ENCODE results near the gene ATP1B1. TPM values are rescaled to one million over a fixed set of nuclear protein-coding genes. Genes with fewer than 3 reads are reported as not detected.

Gene ATP1B1
- total and polyA plus RNA-seq, 2 of the 13 experiments (the other 11 are each of a cell fraction or from before 2014, with no cell fraction given): 134 to 135 TPM

DNA sequence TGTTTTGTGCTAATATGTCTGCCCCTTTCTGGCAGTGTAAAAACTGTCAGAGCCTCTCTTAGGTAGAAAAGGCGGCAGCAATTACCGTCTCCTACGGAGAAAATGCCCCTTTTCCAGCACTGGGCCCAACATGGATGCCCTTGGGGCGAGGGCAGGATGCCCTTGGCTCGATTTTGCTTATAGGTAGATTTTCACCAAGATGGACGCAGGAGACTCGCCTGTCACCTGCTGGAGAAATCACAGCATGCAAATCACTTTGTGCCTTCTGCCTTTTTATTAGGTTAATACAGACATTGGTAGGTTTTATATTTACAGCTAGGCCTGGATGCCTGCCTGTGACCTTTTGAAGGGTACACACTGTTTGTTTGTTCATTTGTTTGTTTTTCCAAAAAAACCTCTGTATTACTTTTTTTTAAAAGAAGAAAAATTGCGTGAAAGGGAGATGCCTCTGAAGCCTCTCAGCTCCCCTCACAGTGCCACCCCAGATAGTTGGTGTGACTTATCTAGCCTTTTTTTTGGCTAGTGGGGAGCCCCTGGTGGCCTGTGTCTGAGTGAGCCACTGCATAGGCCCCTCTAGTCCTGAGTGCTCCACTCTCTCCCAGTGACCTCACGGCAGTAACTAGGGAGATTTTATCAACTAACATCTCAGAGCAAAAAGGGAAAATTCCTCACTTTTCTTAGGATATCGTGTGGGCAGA is 2.5 kb downstream of the ATP1B1 start (continued):
- TF ChIP-seq, protein P1, sequence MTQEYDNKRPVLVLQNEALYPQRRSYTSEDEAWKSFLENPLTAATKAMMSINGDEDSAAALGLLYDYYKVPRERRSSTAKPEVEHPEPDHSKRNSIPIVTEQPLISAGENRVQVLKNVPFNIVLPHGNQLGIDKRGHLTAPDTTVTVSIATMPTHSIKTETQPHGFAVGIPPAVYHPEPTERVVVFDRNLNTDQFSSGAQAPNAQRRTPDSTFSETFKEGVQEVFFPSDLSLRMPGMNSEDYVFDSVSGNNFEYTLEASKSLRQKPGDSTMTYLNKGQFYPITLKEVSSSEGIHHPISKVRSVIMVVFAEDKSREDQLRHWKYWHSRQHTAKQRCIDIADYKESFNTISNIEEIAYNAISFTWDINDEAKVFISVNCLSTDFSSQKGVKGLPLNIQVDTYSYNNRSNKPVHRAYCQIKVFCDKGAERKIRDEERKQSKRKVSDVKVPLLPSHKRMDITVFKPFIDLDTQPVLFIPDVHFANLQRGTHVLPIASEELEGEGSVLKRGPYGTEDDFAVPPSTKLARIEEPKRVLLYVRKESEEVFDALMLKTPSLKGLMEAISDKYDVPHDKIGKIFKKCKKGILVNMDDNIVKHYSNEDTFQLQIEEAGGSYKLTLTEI (CRISPR knock-in tag; conservative IDR thresholded peaks at IDR 0.05): no peak
- TF ChIP-seq DR1 (CRISPR knock-in tag; IDR thresholded peaks at IDR 0.05) (no peak), ZNF225 (CRISPR knock-in tag; IDR thresholded peaks at IDR 0.05) (no peak), HNF4A (CRISPR knock-in tag; IDR thresholded peaks at IDR 0.05) (no peak), POLR2A (IDR thresholded peaks at IDR 0.05; ENCODE audit: insufficient read depth in 1 of 2, low read depth in 2 of 2, low read length in 2 of 2) (no peak), ZNF350 (CRISPR knock-in tag; IDR thresholded peaks at IDR 0.05; ENCODE audit: borderline replicate concordance, low read depth) (no peak; the same call in 1 of the 2 replicates), XRCC5 (optimal IDR thresholded peaks at IDR 0.05; ENCODE audit: low read length) (no peak), THAP11 (CRISPR knock-in tag; IDR thresholded peaks at IDR 0.05) (no peak; the same call in 1 of the 2 replicates), ZNF616 (CRISPR knock-in tag; IDR thresholded peaks at IDR 0.05; ENCODE audit: low read depth) (no peak), ZNF605 (CRISPR knock-in tag; IDR thresholded peaks at IDR 0.05) (no peak), SMAD1 (CRISPR knock-in tag; IDR thresholded peaks at IDR 0.05; ENCODE audit: borderline replicate concordance, low read depth) (no peak), ZNF33B (CRISPR knock-in tag; IDR thresholded peaks at IDR 0.05) (no peak), POLR2G (IDR thresholded peaks at IDR 0.05; ENCODE audit: low read depth, low read length) (no peak; the same call in 1 of the 2 replicates), NR1H2 (CRISPR knock-in tag; IDR thresholded peaks at IDR 0.05; ENCODE audit: borderline replicate concordance, low read depth) (no peak), TEAD2 (CRISPR knock-in tag; IDR thresholded peaks at IDR 0.05) (no peak), ZNF773 (CRISPR knock-in tag; IDR thresholded peaks at IDR 0.05; ENCODE audit: borderline replicate concordance) (no peak), CEBPB (IDR thresholded peaks at IDR 0.05; ENCODE audit: borderline replicate concordance, low read depth, low read length) (no peak)
- TF ChIP-seq, protein P2, sequence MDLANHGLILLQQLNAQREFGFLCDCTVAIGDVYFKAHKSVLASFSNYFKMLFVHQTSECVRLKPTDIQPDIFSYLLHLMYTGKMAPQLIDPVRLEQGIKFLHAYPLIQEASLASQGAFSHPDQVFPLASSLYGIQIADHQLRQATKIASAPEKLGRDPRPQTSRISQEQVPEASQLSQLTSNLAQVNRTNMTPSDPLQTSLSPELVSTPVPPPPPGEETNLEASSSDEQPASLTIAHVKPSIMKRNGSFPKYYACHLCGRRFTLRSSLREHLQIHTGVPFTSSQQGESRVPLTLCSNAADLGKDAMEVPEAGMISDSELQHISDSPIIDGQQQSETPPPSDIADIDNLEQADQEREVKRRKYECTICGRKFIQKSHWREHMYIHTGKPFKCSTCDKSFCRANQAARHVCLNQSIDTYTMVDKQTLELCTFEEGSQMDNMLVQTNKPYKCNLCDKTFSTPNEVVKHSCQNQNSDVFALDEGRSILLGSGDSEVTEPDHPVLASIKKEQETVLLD (CRISPR knock-in tag; IDR thresholded peaks at IDR 0.05; ENCODE audit: low read depth): no peak
- TF ChIP-seq, protein P3, sequence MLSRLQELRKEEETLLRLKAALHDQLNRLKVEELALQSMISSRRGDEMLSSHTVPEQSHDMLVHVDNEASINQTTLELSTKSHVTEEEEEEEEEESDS (CRISPR knock-in tag; IDR thresholded peaks at IDR 0.05; ENCODE audit: borderline replicate concordance): no peak
- TF ChIP-seq, protein P4, sequence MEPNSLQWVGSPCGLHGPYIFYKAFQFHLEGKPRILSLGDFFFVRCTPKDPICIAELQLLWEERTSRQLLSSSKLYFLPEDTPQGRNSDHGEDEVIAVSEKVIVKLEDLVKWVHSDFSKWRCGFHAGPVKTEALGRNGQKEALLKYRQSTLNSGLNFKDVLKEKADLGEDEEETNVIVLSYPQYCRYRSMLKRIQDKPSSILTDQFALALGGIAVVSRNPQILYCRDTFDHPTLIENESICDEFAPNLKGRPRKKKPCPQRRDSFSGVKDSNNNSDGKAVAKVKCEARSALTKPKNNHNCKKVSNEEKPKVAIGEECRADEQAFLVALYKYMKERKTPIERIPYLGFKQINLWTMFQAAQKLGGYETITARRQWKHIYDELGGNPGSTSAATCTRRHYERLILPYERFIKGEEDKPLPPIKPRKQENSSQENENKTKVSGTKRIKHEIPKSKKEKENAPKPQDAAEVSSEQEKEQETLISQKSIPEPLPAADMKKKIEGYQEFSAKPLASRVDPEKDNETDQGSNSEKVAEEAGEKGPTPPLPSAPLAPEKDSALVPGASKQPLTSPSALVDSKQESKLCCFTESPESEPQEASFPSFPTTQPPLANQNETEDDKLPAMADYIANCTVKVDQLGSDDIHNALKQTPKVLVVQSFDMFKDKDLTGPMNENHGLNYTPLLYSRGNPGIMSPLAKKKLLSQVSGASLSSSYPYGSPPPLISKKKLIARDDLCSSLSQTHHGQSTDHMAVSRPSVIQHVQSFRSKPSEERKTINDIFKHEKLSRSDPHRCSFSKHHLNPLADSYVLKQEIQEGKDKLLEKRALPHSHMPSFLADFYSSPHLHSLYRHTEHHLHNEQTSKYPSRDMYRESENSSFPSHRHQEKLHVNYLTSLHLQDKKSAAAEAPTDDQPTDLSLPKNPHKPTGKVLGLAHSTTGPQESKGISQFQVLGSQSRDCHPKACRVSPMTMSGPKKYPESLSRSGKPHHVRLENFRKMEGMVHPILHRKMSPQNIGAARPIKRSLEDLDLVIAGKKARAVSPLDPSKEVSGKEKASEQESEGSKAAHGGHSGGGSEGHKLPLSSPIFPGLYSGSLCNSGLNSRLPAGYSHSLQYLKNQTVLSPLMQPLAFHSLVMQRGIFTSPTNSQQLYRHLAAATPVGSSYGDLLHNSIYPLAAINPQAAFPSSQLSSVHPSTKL (CRISPR knock-in tag; IDR thresholded peaks at IDR 0.05): no peak
- TF ChIP-seq, protein P5, sequence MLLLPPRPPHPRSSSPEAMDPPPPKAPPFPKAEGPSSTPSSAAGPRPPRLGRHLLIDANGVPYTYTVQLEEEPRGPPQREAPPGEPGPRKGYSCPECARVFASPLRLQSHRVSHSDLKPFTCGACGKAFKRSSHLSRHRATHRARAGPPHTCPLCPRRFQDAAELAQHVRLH (CRISPR knock-in tag; IDR thresholded peaks at IDR 0.05; ENCODE audit: borderline replicate concordance, low read depth): no peak
- TF ChIP-seq, protein P6, sequence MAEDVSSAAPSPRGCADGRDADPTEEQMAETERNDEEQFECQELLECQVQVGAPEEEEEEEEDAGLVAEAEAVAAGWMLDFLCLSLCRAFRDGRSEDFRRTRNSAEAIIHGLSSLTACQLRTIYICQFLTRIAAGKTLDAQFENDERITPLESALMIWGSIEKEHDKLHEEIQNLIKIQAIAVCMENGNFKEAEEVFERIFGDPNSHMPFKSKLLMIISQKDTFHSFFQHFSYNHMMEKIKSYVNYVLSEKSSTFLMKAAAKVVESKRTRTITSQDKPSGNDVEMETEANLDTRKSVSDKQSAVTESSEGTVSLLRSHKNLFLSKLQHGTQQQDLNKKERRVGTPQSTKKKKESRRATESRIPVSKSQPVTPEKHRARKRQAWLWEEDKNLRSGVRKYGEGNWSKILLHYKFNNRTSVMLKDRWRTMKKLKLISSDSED (CRISPR knock-in tag; IDR thresholded peaks at IDR 0.05): no peak
